Measurements from ENCODE around the gene BSCL2. TPM values are rescaled to one million over a fixed set of nuclear protein-coding genes. Genes with fewer than 3 reads are reported as not detected.
"Not testable (repeated sequence)": the region's sequence is repeated elsewhere in the genome, so short reads cannot be mapped to it uniquely, and the experiment has no call there.

Gene BSCL2
- total and polyA plus RNA-seq, 2 donors (not counting 3 experiments of a cell fraction or from before 2014, with no cell fraction given) = 31.1 to 94.8 TPM

GRCh38 chr11:62732830-62733229 lies 25.6 kb upstream of the BSCL2 start:
- dilution Hi-C loops (cut with MboI; ENCODE audit: extremely low pct_ligation_motif_present, low sequenced_read_pairs) = no loop called here

GRCh38 chr11:62730076-62730475 lies 22.9 kb upstream of the BSCL2 start:
- dilution Hi-C loops (cut with MboI; ENCODE audit: extremely low pct_ligation_motif_present, low sequenced_read_pairs); H3K9me1 ChIP-seq (replicated peaks; ENCODE audit: control insufficient read depth, extremely low read depth, insufficient read depth, low read length); H4K20me1 ChIP-seq (replicated peaks; ENCODE audit: control insufficient read depth, extremely low read depth, insufficient read depth, low read length); H3K27ac ChIP-seq (ENCODE audit: insufficient read depth, low read depth, low read length); BruUV-seq (replicated peaks); H3K36me3 ChIP-seq (ENCODE audit: control insufficient read depth in 2 of 2, extremely low read depth in 1 of 2, insufficient read depth in 2 of 2, low read length in 2 of 2); H2AFZ ChIP-seq (ENCODE audit: low read depth, low read length); H3K9me3 ChIP-seq (replicated peaks; ENCODE audit: control insufficient read depth, insufficient read depth, low read length); H3K4me1 ChIP-seq (ENCODE audit: control insufficient read depth, extremely low read depth, insufficient read depth, low read length); intact Hi-C loops (cut with micrococcal nuclease); H3K27me3 ChIP-seq (ENCODE audit: control insufficient read depth in 2 of 2, insufficient read depth in 2 of 2, low read length in 2 of 2); DNase-seq (ENCODE audit: low read depth, low spot score); H3K9ac ChIP-seq (replicated peaks; ENCODE audit: extremely low read depth, insufficient read depth, low read length); FAIRE-seq: not testable (repeated sequence)
- H3K79me2 ChIP-seq (ENCODE audit: control insufficient read depth, insufficient read depth, low read length) = peaks cover 54% of the 10 kb centered on the region
- ChIA-PET POLR2A (interaction anchor here (0.6 to 1.5 kb wide), 3 partner anchors 29 to 125 kb away, joined by 4 to 8 read pairs (median 7); no protein-coding TSS in a partner anchor), CTCF (interaction anchor here (1.3 to 4.5 kb wide), 3 partner anchors 23 to 56 kb away, joined by 3 to 39 read pairs (median 8); partner anchors contain the start of genes TMEM179B and ZBTB3)
- H3K4me3 ChIP-seq (replicated peaks in 1 of 3; ENCODE audit: insufficient read depth in 1 of 3, low read depth in 1 of 3, low read length in 3 of 3) = peak overlapping the region in 1 of 3 experiments; percentile 94
- peak overlapping the region; percentile 85 for H3K4me2 ChIP-seq (ENCODE audit: insufficient read depth, low read length)

More at GRCh38 chr11:62732830-62733229, 25.6 kb upstream of the BSCL2 start:
- no peak overlapping the region for H3K9ac ChIP-seq (replicated peaks; ENCODE audit: extremely low read depth, insufficient read depth, low read length)
- TF ChIP-seq POLR2AphosphoS5 (IDR thresholded peaks at IDR 0.05; ENCODE audit: insufficient read depth, low read depth, low read length) (no peak), MYC (IDR thresholded peaks at IDR 0.05; ENCODE audit: low read depth, low read length) (no peak), FOS (IDR thresholded peaks at IDR 0.05; ENCODE audit: borderline replicate concordance, insufficient read depth, low read length) (no peak), JUN (IDR thresholded peaks at IDR 0.05; ENCODE audit: borderline replicate concordance, insufficient read depth, insufficient read length, low read depth) (no peak), EZH2 (IDR thresholded peaks at IDR 0.05; ENCODE audit: borderline replicate concordance, low read depth, low read length, severe bottlenecking) (no peak), GATA2 (IDR thresholded peaks at IDR 0.05; ENCODE audit: insufficient read depth, insufficient read length, low read depth, low read length) (no peak), CTCF (IDR thresholded peaks at IDR 0.05; ENCODE audit: extremely low read depth in 1 of 2, insufficient read depth in 1 of 2, low read depth in 1 of 2, low read length in 2 of 2) (no peak), POLR2A (IDR thresholded peaks at IDR 0.05; ENCODE audit: low read depth, low read length) (no peak)
- TF ChIP-seq, protein P1, sequence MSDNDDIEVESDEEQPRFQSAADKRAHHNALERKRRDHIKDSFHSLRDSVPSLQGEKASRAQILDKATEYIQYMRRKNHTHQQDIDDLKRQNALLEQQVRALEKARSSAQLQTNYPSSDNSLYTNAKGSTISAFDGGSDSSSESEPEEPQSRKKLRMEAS (IDR thresholded peaks at IDR 0.05; ENCODE audit: insufficient read depth, insufficient read length) = no peak
- H3K27ac ChIP-seq (ENCODE audit: insufficient read depth, low read depth, low read length) = no peak overlapping the region
- intact Hi-C loops (cut with micrococcal nuclease) = no loop called here
- H3K9me1 ChIP-seq (replicated peaks; ENCODE audit: control insufficient read depth, extremely low read depth, insufficient read depth, low read length) = no peaks in the 10 kb centered on the region
- peaks cover 5% of the 10 kb centered on the region for H3K4me1 ChIP-seq (ENCODE audit: control insufficient read depth, extremely low read depth, insufficient read depth, low read length)
- ChIA-PET POLR2A (interaction anchor here (0.7 kb wide), 1 partner anchor 10 kb away, joined by 4 read pairs; no protein-coding TSS in a partner anchor), CTCF (interaction anchor here (1.1 kb wide), 1 partner anchor 28 kb away, joined by 3 read pairs; the partner anchor contains the start of gene POLR2G)
- no peaks in the 10 kb centered on the region for H3K27me3 ChIP-seq (ENCODE audit: control insufficient read depth in 2 of 2, insufficient read depth in 2 of 2, low read length in 2 of 2)
- FAIRE-seq (no peak), DNase-seq (ENCODE audit: low read depth, low spot score) (peak; percentile 23)
- no peak overlapping the region for H3K4me3 ChIP-seq (replicated peaks in 1 of 3; ENCODE audit: insufficient read depth in 1 of 3, low read depth in 1 of 3, low read length in 3 of 3)
- no peaks in the 10 kb centered on the region for H3K9me3 ChIP-seq (replicated peaks; ENCODE audit: control insufficient read depth, insufficient read depth, low read length)
- peaks cover 8 to 9% of the 10 kb centered on the region in 2 experiments for H3K36me3 ChIP-seq (ENCODE audit: control insufficient read depth in 2 of 2, extremely low read depth in 1 of 2, insufficient read depth in 2 of 2, low read length in 2 of 2)
- H3K79me2 ChIP-seq (ENCODE audit: control insufficient read depth, insufficient read depth, low read length) = peaks cover 36% of the 10 kb centered on the region
- no peak overlapping the region for H3K4me2 ChIP-seq (ENCODE audit: insufficient read depth, low read length)
- no peak overlapping the region for H2AFZ ChIP-seq (ENCODE audit: low read depth, low read length)
- no peaks in the 10 kb centered on the region for H4K20me1 ChIP-seq (replicated peaks; ENCODE audit: control insufficient read depth, extremely low read depth, insufficient read depth, low read length)
- no TSS peak for BruUV-seq (replicated peaks)

All from endothelial cell of umbilical vein (primary cell).